Panc1 (cell line): Measurements from ENCODE around the gene XXYLT1.

Experiments
- CTCF ChIP-seq: fragments of 450-650 bp; IDR thresholded peaks from 2 replicates; pipeline ENCODE4 v1.5.1; 2017; ENCODE audit warnings: mild to moderate bottlenecking
- SIN3A ChIP-seq: IDR thresholded peaks from 2 replicates; pipeline ENCODE4 v1.6.1; 2012; ENCODE audit warnings: low read depth, mild to moderate bottlenecking, low read length, moderate library complexity, borderline replicate concordance; ENCODE audit not compliant: insufficient read depth

- TF ChIP-seq CTCF (no peak), SIN3A (no peak)
These were observed 234.0 kb downstream of the XXYLT1 start for GRCh38 chr3:195036974-195037373.
